T-helper 17 cell (primary cell): ENCODE data around the gene GNPTAB. TPM values are rescaled to one million over a fixed set of nuclear protein-coding genes. Genes with fewer than 3 reads are reported as not detected.
"Not testable (repeated sequence)": the region's sequence is repeated elsewhere in the genome, so short reads cannot be mapped to it uniquely, and the experiment has no call there.

Experiments used
- ATAC-seq: fragments of 150-1000 bp; cut with Tn5 transposase; 2 replicates; pipeline ENCODE4 v1.10.0; 2021; ENCODE audit warnings: mild to moderate bottlenecking, moderate library complexity
- DNase-seq, 3 donors: peaks; one replicate each; pipeline versions ENCODE4 v3.0.0 to v3.0.0-alpha.2; 2020 to 2021
- H3K9me3 ChIP-seq: one replicate; pipeline ENCODE4 v1.7.0; 2013; ENCODE audit warnings: low read length, mild to moderate bottlenecking; ENCODE audit not compliant: control insufficient read depth, poor library complexity, severe bottlenecking
- H3K27ac Mint-ChIP-seq: one replicate; pipeline ENCODE4 v1.8.0; 2022; ENCODE audit warnings: mild to moderate bottlenecking, moderate library complexity, mixed read lengths
- H3K27me3 Mint-ChIP-seq: one replicate; pipeline ENCODE4 v1.8.0; 2022; ENCODE audit warnings: mixed read lengths
- H3K36me3 Mint-ChIP-seq: one replicate; pipeline ENCODE4 v1.8.0; 2022; ENCODE audit warnings: low read depth, mixed read lengths
- H3K4me1 Mint-ChIP-seq: one replicate; pipeline ENCODE4 v1.8.0; 2022; ENCODE audit warnings: mild to moderate bottlenecking, mixed read lengths
- H3K4me3 Mint-ChIP-seq: one replicate; pipeline ENCODE4 v1.8.0; 2022; ENCODE audit warnings: mild to moderate bottlenecking, moderate library complexity, mixed read lengths
- total RNA-seq, 4 donors: library from RNA in 2 of 4; stranded (reverse) in 2 of 4; gene quantifications; one replicate each; pipeline ENCODE4 v1.2.3 and lab custom pipeline; 2022 to 2026

GNPTAB gene
- total RNA-seq, 2 donors from 2014 or later: 38.1 to 41.2 TPM

DNA sequence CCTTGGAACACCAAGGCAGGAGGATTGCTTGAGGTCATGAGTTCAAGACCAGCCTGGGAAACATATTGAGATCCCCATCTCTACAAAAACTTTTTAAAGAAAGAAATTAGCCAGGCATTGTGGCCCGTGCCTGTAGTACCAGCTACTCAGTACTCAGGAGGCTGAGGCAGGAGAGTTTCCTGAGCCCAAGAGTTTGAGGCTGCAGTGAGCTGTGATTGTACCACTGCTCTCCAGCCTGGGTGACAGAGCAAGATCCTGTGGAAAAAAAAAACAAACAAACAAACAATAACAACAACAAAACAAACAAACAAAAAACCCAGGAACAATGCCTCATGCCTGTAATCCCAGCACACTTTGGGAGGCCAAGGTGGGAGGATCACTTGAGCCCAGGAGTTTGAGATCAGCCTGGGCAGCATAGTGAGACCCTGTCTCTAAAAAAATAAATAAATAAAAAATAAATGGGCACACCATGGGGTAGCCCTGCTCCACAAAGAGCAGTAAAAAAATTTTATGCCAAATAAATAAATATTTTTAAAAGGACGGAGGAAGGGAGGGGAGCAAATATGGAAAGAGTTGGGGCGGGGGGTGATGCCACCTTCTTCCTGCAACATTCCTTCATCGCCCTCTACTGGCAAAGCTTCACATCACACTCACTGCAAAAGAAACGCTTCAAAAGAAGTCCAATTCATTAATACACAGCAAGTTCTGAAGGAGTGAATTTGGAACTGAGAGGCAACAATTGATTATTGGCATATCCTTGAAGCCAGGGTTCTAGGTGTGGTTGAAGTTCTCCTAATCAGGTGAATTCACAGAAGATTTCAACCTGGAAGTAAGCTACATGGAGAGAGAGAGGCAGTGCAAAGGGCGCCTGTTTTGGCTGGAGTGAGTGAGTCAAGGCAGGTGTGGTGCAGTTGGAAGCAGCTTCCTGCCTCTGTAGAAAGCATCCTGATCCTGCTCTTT lies 8.8 kb upstream of the GNPTAB start:
- Mint-ChIP-seq H3K4me1 (peaks cover 11% of the 10 kb centered on the region), H3K4me3 (no peak overlapping the region), H3K27ac (peak overlapping the region; percentile 74), H3K36me3 (no peaks in the 10 kb centered on the region), H3K27me3 (no peaks in the 10 kb centered on the region)
- DNase-seq (peak; percentile 40 to 58 (median 41)), ATAC-seq (peak; percentile 81)
- no peaks in the 10 kb centered on the region for H3K9me3 ChIP-seq

DNA sequence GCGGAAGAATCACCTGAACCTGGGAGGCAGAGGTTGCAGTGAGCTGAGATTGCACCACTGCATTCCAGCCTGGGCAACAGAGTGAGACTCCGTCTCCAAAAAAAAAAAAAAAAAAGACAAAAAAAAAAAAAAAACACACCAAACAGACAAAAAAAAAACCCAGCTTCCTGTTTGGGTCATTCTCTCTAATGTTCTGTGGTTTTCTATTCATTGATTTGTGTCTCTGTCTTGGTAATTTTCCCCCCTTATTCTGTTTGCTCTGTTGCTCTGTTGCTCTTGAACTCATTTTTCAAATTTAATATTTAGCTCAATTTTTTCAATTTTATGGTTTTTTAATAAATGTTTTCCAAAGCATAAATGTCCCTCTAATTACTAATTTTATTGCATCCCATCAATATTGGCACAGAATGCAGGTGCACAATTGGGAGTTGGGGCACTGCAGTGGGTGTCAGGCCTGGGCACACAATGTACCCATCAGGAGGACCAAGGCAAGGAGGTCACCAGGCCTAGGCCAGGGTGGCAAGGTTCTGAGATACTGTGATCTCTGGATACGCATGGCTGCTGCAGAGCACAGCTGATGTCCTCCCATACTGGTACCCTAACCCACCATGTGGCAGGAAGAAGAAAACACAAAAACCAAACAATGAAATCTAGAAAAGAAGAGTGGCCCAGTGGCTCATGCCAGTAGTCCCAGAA lies 8.0 kb upstream of the GNPTAB start:
- peak overlapping the region; percentile 74 for H3K27ac Mint-ChIP-seq
- peaks cover 13% of the 10 kb centered on the region for H3K4me1 Mint-ChIP-seq
- no peak for DNase-seq

DNA sequence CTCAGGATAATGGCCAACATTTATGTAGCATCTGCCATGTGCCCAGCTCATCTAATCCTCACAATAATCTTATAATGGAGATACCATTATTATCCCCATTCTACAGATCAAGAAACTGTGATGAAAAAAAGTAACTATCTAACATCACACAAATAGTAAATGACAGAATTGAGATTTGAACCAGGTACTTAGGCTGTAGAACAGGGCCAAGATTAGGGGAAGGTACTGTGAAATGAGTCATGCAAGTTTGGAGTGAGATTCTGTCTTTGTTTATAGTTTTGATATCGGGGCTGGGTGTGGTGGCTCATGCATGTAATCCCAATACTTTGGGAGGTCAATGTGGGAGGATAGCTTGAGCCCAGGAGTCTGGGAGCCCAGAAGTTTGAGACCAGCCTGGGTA lies 1.3 kb upstream of the GNPTAB start:
- peaks cover 15% of the 10 kb centered on the region for H3K4me1 Mint-ChIP-seq
- no peak overlapping the region for H3K4me3 Mint-ChIP-seq
- no peak overlapping the region for H3K27ac Mint-ChIP-seq
- ATAC-seq (no peak), DNase-seq (no peak)
- no peaks in the 10 kb centered on the region for H3K27me3 Mint-ChIP-seq
- no peaks in the 10 kb centered on the region for H3K36me3 Mint-ChIP-seq
- H3K9me3 ChIP-seq: no peaks in the 10 kb centered on the region

More for the DNA sequence above, 8.0 kb upstream of the GNPTAB start:
- Mint-ChIP-seq H3K27me3 (no peaks in the 10 kb centered on the region), H3K4me3 (no peak overlapping the region), H3K36me3 (no peaks in the 10 kb centered on the region)
- no peaks in the 10 kb centered on the region for H3K9me3 ChIP-seq
- peak; percentile 67 for ATAC-seq

DNA sequence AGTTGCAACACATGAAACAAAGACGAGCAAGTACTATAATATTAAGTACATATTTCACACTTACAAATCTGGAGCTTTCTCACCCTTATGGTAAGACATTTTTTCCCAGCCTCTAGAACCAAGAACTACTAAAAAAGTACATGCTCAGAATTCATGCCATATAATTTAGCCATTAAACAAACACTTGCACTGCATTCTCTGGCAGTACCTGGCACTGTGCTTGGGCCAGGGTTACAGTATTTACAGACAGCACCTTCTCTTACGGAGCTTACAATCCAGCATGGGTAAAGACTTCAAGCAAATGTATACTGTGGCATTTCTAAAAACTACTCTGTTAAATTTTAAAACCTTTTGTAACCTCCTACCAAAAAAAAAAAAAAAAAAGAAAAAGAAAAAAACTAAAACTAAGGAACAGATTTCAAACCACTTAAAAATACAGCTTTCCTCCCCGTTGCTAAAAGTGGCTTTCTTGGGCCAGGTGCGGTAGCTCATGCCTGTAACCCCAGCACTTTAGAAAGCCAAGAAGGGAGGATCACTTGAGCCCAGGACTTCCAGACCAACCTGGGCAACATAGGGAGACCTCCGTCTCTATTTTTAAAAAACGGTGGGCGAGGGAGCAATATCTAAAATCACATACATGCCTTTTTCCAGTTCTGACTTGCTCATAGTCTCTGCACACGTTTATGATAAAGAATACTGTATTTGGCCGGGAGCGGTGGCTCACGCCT lies 956 bp downstream of the GNPTAB start:
- DNase-seq: no peak
- no peak for ATAC-seq
- peak overlapping the region; percentile 72 for H3K27ac Mint-ChIP-seq
- peaks cover 22% of the 10 kb centered on the region for H3K4me1 Mint-ChIP-seq
- peak overlapping the region; percentile 93 for H3K4me3 Mint-ChIP-seq
- no peaks in the 10 kb centered on the region for H3K9me3 ChIP-seq
- H3K27me3 Mint-ChIP-seq: no peaks in the 10 kb centered on the region
- H3K36me3 Mint-ChIP-seq: no peaks in the 10 kb centered on the region

DNA sequence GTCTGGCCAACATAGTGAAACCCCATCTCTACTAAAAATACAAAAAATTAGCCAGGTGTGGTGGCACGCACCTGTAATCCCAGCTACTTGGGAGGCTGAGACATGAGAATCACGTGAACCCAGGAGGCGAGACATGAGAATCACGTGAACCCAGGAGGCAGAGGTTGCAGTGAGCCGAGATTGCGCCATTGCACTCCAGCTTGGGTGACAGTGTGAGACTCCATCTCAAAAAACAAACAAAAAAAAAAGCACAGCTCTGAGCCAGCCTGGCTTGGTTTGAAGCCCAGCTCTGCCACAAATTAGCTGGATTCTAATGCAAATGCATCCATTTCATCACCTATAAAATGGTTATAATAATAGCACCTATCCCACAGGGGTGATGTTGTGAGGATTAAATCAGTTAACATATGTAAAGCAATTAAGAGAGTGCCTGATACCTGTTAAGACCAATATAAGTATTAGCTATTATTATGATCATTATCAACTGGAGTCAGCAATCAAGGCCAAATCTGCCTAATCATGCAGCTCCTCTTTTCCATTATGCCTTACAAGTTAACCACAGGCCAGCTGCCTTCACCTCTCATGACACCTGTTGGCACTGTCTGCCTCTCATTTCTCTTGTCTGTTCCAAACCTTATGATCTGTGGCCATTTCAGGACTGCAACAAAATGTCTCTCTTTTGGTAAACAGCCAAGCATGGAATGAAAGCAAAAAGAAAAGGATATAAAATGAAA lies 2.1 kb downstream of the GNPTAB start:
- ATAC-seq: no peak
- no peaks in the 10 kb centered on the region for H3K27me3 Mint-ChIP-seq
- peak overlapping the region; percentile 72 for H3K27ac Mint-ChIP-seq
- DNase-seq: no peak
- peaks cover 24% of the 10 kb centered on the region for H3K4me1 Mint-ChIP-seq
- H3K9me3 ChIP-seq: no peaks in the 10 kb centered on the region
- H3K4me3 Mint-ChIP-seq: peak overlapping the region; percentile 63
- H3K36me3 Mint-ChIP-seq: no peaks in the 10 kb centered on the region

DNA sequence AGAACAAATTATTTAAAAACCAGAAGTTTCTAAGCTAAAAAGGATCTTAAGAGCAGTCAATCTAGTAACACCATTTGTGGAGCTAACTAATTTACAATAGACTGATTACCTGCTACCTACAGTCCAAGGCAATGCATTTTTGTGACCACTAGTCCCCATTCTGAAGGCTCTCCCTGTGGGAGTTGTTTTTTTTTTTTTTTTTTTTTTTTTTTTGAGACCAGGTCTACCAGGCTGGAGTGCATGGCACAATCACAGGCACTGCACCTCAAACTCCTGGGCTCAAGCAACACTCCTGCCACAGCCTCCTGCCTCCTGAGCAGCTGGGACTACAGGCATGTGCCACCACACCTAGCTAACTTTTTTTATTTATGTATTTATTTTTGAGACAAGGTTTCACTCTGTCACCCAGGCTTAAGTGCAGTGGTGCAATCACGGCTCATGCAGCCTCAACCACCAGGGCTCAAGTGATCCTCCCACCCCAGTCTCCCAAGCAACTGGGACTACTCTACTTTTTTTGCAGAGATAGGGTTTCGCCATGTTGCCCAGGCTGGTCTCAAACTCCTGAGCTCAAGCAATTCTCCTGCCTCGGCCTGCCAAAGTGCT lies 3.9 kb downstream of the GNPTAB start:
- ATAC-seq (no peak), DNase-seq (no peak)
- Mint-ChIP-seq H3K27ac (no peak overlapping the region), H3K4me1 (peaks cover 32% of the 10 kb centered on the region), H3K27me3 (no peaks in the 10 kb centered on the region), H3K36me3 (no peaks in the 10 kb centered on the region), H3K4me3 (no peak overlapping the region)
- H3K9me3 ChIP-seq: no peaks in the 10 kb centered on the region

DNA sequence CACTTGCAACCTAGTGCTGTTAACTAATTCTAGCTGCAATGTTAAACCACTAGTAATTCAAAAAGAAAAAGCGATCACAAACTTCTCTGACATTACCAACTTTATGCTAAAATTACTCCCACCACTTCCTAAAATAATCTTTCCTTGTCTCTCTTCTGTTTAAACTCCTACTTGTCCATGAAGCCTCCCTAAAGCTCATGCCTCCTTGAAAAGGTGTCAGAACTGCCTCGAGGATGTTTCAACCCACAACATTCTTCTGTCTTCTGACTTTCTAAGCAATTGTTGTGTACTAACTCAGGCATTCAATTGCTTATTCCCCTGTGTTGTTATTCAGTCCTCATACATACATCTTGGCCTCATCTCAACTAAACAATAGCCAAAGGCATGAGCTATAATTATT lies 5.9 kb downstream of the GNPTAB start:
- no peak overlapping the region for H3K4me3 Mint-ChIP-seq

DNA sequence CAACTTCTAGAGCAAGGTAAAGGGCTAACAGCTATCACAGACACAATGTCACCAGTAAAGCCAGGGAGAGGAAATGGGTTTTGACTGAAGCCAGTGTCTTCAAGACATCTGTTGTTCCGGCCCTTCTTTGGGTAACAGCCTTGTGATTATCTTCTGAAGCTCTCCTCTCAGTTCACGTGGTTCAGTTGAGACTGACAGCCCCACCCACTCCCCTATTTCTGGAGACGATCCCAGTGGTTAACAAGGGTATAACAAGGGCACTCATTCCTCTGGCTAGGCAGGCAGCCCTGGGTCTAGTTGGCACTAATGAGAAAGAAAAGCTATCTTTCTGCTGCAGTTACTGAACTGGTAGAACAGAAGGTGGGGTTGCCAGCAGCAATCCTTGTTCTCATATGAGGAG lies 6.9 kb downstream of the GNPTAB start:
- ATAC-seq (peak; percentile 99), DNase-seq (peak; percentile 16 to 38 (median 38))
- Mint-ChIP-seq H3K4me3 (no peak overlapping the region), H3K36me3 (no peaks in the 10 kb centered on the region), H3K27ac (peak overlapping the region; percentile 32), H3K4me1 (peaks cover 28% of the 10 kb centered on the region), H3K27me3 (no peaks in the 10 kb centered on the region)
- no peaks in the 10 kb centered on the region for H3K9me3 ChIP-seq

More for the DNA sequence above, 5.9 kb downstream of the GNPTAB start:
- no peaks in the 10 kb centered on the region for H3K27me3 Mint-ChIP-seq
- no peaks in the 10 kb centered on the region for H3K9me3 ChIP-seq
- peak overlapping the region; percentile 16 for H3K27ac Mint-ChIP-seq
- peaks cover 33% of the 10 kb centered on the region for H3K4me1 Mint-ChIP-seq
- no peaks in the 10 kb centered on the region for H3K36me3 Mint-ChIP-seq
- DNase-seq (no peak), ATAC-seq (no peak)

DNA sequence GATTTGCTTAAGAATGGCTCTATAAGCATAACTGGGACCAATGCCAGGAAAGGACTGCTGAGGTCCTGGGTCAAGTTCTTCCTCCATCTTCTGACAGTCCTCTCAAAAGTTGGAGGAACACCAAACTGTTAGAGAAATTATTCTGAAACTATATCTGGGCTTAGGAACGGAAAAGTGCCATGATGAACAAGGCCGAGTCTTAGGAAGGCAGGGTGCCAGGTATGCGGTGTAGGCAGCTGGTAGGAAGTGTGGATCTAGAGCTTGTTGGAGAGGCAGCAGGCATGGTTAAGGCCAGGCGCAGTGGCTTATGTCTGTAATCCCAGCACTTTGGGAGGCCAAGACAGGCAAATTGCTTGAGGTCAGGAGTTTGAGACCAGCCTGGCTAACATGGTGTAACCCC lies 7.7 kb downstream of the GNPTAB start:
- H3K27ac Mint-ChIP-seq: peak overlapping the region; percentile 32
- H3K27me3 Mint-ChIP-seq: no peaks in the 10 kb centered on the region
- DNase-seq (no peak), ATAC-seq (no peak)
- peaks cover 29% of the 10 kb centered on the region for H3K4me1 Mint-ChIP-seq
- no peaks in the 10 kb centered on the region for H3K9me3 ChIP-seq
- H3K36me3 Mint-ChIP-seq: no peaks in the 10 kb centered on the region
- H3K4me3 Mint-ChIP-seq: no peak overlapping the region

DNA sequence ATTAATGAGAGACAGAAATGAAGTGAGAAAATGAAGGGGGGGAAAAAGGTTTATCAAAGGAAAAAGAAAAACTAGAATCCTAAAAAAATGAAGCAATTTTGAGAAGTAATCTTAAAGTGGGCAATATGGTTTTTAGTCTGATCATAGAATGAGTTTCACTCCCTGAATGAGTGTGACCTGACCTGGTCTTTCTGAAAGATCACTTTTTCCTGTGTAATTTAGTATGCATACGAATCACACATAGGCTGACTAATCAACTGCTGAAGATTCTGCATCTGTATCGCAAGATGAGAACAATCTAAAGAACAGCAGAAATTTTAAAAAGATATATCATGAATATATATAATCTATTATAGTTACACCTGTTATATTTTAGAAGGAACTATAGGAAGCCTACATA lies 11.3 kb downstream of the GNPTAB start:
- DNase-seq: no peak
- Mint-ChIP-seq H3K4me1 (peaks cover 28% of the 10 kb centered on the region), H3K36me3 (peaks cover 3% of the 10 kb centered on the region), H3K4me3 (no peak overlapping the region), H3K27ac (no peak overlapping the region), H3K27me3 (no peaks in the 10 kb centered on the region)
- ATAC-seq: no peak
- H3K9me3 ChIP-seq: no peaks in the 10 kb centered on the region

DNA sequence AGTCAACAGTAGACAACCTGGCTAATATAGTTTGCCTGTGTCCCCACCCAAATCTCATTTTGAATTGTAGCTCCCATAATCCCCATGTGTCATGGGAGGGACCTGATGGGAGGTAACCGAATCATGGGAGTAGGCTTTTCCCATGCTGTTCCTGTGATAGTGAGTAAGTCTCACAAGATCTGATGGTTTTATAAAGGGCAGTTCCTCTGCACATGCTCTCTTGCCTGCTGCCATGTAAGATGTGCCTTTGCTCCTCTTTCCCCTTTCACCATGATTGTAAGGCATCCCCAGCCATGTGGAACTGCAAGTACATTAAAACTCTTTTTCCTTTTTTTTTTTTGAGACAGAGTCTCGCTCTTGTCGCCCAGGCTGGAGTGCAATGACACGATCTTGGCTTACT lies 12.1 kb downstream of the GNPTAB start:
- not testable (repeated sequence) for H3K27ac Mint-ChIP-seq, H3K36me3 Mint-ChIP-seq, ATAC-seq, H3K4me3 Mint-ChIP-seq, DNase-seq, H3K27me3 Mint-ChIP-seq, H3K9me3 ChIP-seq
- H3K4me1 Mint-ChIP-seq: peaks cover 26% of the 10 kb centered on the region

DNA sequence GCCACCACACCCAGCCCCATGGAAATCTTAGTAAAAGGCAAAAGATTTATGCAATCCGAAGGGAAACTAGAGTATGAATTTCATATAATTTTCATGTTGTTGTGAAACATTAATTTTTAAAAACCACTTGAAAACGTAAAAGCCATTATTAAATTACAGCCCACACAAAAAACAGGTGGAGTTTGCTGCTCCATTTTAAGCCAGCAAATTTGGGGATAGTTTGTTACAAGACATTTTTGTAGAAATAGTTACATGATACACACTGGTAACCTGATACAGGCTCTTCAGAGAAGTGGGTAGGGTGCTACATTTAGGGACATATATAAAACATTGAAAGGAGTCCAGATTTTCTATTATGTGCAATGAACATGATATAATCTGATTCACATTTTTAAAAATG lies 17.6 kb downstream of the GNPTAB start:
- ATAC-seq: no peak
- H3K4me3 Mint-ChIP-seq: no peak overlapping the region
- peaks cover 17% of the 10 kb centered on the region for H3K4me1 Mint-ChIP-seq

More for the DNA sequence above, 17.6 kb downstream of the GNPTAB start:
- Mint-ChIP-seq H3K36me3 (peaks cover 3% of the 10 kb centered on the region), H3K27me3 (no peaks in the 10 kb centered on the region), H3K27ac (no peak overlapping the region)
- DNase-seq: no peak
- H3K9me3 ChIP-seq: no peaks in the 10 kb centered on the region
